ENCODE measurements around the gene RMND1.
"Not testable (repeated sequence)": the region's sequence is repeated elsewhere in the genome, so short reads cannot be mapped to it uniquely, and the experiment has no call there.

Gene RMND1

DNA sequence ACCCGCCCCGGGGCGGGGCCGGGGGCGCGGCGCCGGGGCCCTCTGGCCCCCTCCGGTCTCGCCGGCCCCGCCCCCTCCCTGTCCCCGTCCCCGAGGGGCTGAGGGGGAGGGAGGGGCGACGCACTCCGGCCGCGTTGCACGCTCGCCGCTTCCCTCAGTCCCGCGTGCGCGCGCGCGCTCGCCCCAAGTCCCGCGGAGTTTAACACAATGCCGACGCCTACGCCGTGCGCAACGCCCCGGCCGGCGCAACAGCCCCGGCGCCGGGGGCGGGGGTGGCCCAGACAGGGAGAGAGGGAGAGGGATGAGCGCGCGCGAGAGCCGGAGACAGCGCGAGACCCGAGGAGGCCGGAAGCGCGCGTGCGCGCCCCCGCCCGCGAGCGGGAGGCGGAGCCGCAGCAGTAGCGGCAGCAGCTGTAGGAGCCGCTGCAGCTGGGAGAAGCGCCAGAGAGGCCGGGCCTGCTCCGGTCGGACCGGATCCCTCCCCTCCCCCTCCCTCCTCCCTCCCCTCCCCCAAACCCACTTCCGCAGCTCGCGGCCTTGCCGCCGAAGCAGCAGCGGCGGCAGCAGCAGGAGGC is 61.6 kb downstream of the RMND1 start:
- DNase-seq (ENCODE audit: insufficient read length, low spot score) (peak; percentile 87), FAIRE-seq (peak; percentile 100)
- TF ChIP-seq TAF1 (IDR thresholded peaks at IDR 0.05; ENCODE audit: low read depth, low read length) (peak; percentile 89), POLR2A (IDR thresholded peaks at IDR 0.05; ENCODE audit: low read depth, low read length) (peak; percentile 54; the same call in 1 of the 2 replicates), POLR2AphosphoS5 (IDR thresholded peaks at IDR 0.05; ENCODE audit: low read depth, low read length) (peak; percentile 75; the same call in 1 of the 2 replicates), PAX5 (IDR thresholded peaks at IDR 0.05; ENCODE audit: insufficient read depth, low read length, severe bottlenecking) (peak; percentile 61), SPI1 (IDR thresholded peaks at IDR 0.05; ENCODE audit: low read depth, low read length) (0 out of 2 replicates have a peak, but pooled peaks have one; percentile 14), POU2F2 (IDR thresholded peaks at IDR 0.05; ENCODE audit: low read depth, low read length) (peak; percentile 40; the same call in 1 of the 2 replicates)

DNA sequence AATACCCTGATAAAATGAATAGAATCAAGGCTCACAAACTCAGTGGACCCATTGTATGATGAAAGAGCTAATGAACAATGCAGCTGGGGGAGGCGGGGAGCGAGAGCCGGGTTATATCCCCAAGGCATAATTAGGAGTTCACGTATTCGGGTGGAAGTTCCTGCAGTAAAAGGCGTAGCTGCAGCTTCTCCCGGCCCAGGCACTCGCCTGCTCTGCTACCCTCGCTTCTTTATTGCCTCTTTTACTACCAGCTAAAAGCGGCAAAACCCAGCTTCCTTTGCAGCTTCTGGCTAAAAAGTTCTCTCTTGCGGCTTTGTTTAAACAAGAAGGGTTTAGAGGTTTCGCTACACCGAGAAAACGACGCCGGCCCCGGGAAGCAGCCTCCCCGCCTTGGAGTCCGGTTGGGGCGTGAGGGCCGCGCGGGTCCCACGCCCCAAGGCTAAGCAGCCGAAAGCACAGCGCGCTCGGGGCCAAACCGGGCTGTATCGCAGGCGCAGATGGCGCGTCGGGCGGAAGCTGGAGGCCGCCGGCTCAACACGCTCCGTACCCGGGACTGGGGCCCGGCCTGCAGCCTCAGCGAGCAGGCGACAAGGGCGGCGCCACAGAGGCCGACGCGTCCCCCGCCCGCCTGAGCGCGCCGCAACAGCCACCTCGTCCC is 62.2 kb downstream of the RMND1 start:
- DNase-seq (ENCODE audit: insufficient read length, low spot score) (no peak), FAIRE-seq (no peak)
- no peak for TF ChIP-seq SPI1 (IDR thresholded peaks at IDR 0.05; ENCODE audit: low read depth, low read length)
- TF ChIP-seq PAX5 (IDR thresholded peaks at IDR 0.05; ENCODE audit: insufficient read depth, low read length, severe bottlenecking) = no peak
- TF ChIP-seq POLR2A (IDR thresholded peaks at IDR 0.05; ENCODE audit: low read depth, low read length) = peak; percentile 78
- peak; percentile 54; the same call in 1 of the 2 replicates for TF ChIP-seq POLR2AphosphoS5 (IDR thresholded peaks at IDR 0.05; ENCODE audit: low read depth, low read length)
- peak; percentile 83 for TF ChIP-seq TAF1 (IDR thresholded peaks at IDR 0.05; ENCODE audit: low read depth, low read length)
- TF ChIP-seq POU2F2 (IDR thresholded peaks at IDR 0.05; ENCODE audit: low read depth, low read length) = no peak

DNA sequence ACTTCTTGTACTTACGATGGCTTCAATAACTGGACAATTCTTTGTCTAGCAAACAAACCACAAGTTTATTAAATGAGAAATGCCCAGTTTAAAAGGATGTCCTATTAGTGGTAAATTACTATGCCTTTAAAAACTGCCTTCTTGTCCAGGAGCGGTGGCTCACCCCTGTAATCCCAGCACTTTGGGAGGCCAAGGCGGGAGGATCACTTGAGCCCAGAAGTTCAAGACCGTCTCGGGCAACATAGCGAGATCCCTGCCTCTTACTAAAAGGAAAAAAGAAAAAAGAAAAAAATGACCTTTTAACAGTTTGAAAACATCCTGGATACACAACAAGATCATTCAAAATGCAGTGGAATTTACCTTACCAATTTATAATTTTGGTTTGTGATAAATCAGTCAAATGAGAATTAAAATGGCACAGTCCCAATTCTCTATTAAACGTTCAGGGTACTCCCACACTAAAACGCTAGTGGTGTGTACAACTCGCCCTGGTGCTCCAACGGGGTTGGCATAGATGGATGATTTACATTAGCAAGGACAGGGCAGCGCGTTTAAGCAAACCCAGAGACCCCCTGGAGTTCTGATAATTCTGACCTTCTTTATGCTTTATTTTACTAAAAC is 62.8 kb downstream of the RMND1 start:
- DNase-seq (ENCODE audit: insufficient read length, low spot score) (no peak), FAIRE-seq (no peak)
- TF ChIP-seq TAF1 (IDR thresholded peaks at IDR 0.05; ENCODE audit: low read depth, low read length) = no peak

DNA sequence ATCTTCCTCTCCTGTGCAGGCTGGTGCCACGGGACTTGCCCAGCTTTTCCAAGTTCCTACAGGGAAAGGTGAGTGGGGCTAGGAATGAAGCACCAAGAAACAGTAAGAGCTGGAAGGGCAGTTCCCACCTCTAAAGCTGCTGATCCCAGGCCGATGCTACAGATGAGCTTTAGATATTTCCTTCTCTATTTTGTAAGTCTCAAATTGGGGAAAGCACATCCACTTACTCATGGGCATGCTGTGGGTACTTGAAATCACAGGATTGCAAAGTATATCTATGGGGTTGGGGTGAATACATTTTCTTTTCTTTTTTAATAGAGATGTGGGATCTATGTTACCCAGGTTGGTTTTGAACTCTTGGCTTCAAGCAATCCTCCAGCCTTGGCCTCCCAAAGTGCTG is 63.7 kb downstream of the RMND1 start:
- DNase-seq (ENCODE audit: insufficient read length, low spot score) (no peak), FAIRE-seq (no peak)
- TF ChIP-seq POU2F2 (IDR thresholded peaks at IDR 0.05; ENCODE audit: low read depth, low read length) (no peak), POLR2AphosphoS5 (IDR thresholded peaks at IDR 0.05; ENCODE audit: low read depth, low read length) (no peak), PAX5 (IDR thresholded peaks at IDR 0.05; ENCODE audit: insufficient read depth, low read length, severe bottlenecking) (no peak), POLR2A (IDR thresholded peaks at IDR 0.05; ENCODE audit: low read depth, low read length) (no peak), SPI1 (IDR thresholded peaks at IDR 0.05; ENCODE audit: low read depth, low read length) (no peak), TAF1 (IDR thresholded peaks at IDR 0.05; ENCODE audit: low read depth, low read length) (no peak)

DNA sequence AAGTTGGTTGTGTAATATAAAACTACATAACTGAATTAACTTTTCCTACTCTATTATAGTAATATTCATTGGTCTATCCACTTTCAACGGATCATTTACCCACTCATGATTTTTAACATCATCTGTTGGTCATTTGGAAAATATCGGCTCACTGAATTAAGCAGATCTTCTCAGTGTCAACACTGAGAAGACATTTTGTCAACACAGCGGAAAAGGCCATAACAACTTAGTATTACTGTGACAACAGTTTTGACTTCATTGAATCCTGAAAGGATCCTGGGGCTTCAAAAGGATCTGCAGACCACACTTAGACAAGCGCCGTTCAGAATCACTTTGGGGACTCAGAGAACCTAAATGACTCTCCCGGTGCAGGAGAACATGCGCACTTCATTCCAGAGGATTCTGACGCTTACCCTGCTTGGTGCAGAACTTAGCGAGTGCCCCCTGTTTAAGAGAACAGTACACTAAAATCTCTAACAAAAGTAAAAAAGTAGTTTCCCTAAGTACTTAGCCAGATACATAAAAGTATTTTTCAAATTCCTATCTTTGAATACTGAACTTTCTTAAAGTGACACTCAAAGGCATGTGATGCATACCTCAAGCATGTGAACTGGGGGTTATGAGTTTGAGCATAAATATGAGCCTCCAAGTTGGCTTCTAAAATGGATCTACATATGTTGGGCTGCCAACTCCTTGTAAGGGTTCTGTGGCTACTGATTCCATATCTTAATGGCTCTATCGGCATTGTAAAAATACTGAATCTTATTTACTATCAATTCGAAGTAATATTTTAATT is 64.6 kb downstream of the RMND1 start:
- FAIRE-seq (no peak), DNase-seq (ENCODE audit: insufficient read length, low spot score) (no peak)
- no peak for TF ChIP-seq POLR2A (IDR thresholded peaks at IDR 0.05; ENCODE audit: low read depth, low read length)
- no peak for TF ChIP-seq POLR2AphosphoS5 (IDR thresholded peaks at IDR 0.05; ENCODE audit: low read depth, low read length)
- TF ChIP-seq TAF1 (IDR thresholded peaks at IDR 0.05; ENCODE audit: low read depth, low read length) = no peak
- TF ChIP-seq SPI1 (IDR thresholded peaks at IDR 0.05; ENCODE audit: low read depth, low read length) = no peak
- TF ChIP-seq POU2F2 (IDR thresholded peaks at IDR 0.05; ENCODE audit: low read depth, low read length) = no peak
- TF ChIP-seq PAX5 (IDR thresholded peaks at IDR 0.05; ENCODE audit: insufficient read depth, low read length, severe bottlenecking) = no peak

DNA sequence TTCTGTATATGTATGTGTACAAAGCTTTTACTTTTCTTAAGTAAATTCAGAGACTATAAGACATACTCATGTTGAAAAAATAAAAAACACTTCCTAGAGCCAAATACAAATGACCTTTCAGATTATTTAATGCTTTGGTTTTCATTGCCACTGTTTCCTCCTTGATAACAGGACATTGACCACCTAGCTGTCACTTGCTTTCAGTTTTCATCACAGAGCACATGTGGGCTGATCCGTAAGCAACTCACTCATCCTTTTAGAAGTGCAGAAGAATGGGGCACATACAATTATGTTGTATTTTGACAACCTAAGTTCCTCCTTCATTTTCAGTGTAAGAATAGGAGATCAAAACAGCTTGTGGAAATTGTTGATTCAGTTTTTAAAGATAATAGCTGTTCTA is 66.7 kb downstream of the RMND1 start:
- TF ChIP-seq POLR2AphosphoS5 (IDR thresholded peaks at IDR 0.05; ENCODE audit: low read depth, low read length) = no peak
- no peak for TF ChIP-seq SPI1 (IDR thresholded peaks at IDR 0.05; ENCODE audit: low read depth, low read length)
- peak; percentile 90 for FAIRE-seq
- no peak for DNase-seq (ENCODE audit: insufficient read length, low spot score)

DNA sequence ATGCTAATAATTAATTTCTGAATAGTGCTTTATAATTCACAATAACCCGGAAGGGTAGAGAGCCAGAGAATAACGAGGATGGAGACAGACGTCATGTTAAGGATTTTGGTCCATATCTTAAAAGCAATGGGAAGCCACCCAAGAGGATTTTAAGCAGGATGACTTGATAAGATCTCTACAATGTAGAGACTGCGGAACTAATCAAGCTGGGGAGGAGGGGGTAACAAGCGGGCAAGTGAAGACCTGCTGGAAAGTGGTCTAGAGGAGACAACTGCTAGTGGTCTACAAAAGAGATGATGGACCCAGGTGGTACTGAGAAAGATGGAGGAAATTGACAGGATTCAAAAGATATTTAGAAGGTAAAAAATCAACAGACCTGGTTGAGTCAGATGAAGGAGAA is 67.8 kb downstream of the RMND1 start:
- DNase-seq (ENCODE audit: insufficient read length, low spot score) (no peak), FAIRE-seq (no peak)
- no peak for TF ChIP-seq SPI1 (IDR thresholded peaks at IDR 0.05; ENCODE audit: low read depth, low read length)
- TF ChIP-seq POLR2AphosphoS5 (IDR thresholded peaks at IDR 0.05; ENCODE audit: low read depth, low read length) = no peak
- no peak for TF ChIP-seq POU2F2 (IDR thresholded peaks at IDR 0.05; ENCODE audit: low read depth, low read length)
- TF ChIP-seq POLR2A (IDR thresholded peaks at IDR 0.05; ENCODE audit: low read depth, low read length) = no peak

DNA sequence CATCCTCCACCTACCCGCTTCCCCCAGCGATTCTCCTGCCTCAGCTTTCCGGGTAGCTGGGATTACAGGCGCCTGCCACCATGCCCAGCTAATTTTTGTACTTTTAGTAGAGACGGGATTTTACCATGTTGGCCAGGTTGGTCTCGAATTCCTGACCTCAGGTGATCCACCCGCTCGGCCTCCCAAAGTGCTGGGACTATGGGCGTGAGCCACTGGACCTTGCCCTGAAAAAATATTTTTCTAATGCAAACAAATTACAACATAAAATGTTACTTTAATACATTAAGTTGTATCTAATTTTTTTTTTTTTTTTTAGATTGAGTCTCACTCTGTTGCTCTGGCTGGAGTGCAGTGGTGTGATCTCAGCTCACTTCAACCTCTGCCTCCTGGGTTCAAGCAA is 69.3 kb downstream of the RMND1 start:
- not testable (repeated sequence) for FAIRE-seq; DNase-seq (ENCODE audit: insufficient read length, low spot score)

DNA sequence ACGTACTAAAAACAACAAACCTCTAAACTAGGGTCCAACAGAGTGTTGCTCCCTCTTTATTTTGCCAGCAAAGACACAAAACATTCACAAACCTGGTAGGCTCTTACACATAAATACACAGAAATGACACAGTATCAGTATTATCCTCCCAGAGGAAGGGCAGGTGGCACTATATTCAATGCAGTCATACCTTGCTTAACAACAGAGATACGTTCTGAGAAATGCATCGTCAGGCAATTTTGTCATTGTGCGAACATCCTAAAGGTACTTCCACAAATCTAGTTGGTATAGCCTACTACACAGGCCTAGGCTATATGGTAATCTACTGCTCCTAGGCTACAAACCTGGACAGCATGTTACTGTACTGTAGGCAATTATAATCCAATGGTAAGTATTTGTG is 70.2 kb downstream of the RMND1 start:
- FAIRE-seq (no peak), DNase-seq (ENCODE audit: insufficient read length, low spot score) (no peak)
- TF ChIP-seq POLR2AphosphoS5 (IDR thresholded peaks at IDR 0.05; ENCODE audit: low read depth, low read length) = no peak
- TF ChIP-seq POLR2A (IDR thresholded peaks at IDR 0.05; ENCODE audit: low read depth, low read length) = no peak
- TF ChIP-seq POU2F2 (IDR thresholded peaks at IDR 0.05; ENCODE audit: low read depth, low read length) = no peak
- TF ChIP-seq TAF1 (IDR thresholded peaks at IDR 0.05; ENCODE audit: low read depth, low read length) = no peak
- no peak for TF ChIP-seq SPI1 (IDR thresholded peaks at IDR 0.05; ENCODE audit: low read depth, low read length)
- no peak for TF ChIP-seq PAX5 (IDR thresholded peaks at IDR 0.05; ENCODE audit: insufficient read depth, low read length, severe bottlenecking)

DNA sequence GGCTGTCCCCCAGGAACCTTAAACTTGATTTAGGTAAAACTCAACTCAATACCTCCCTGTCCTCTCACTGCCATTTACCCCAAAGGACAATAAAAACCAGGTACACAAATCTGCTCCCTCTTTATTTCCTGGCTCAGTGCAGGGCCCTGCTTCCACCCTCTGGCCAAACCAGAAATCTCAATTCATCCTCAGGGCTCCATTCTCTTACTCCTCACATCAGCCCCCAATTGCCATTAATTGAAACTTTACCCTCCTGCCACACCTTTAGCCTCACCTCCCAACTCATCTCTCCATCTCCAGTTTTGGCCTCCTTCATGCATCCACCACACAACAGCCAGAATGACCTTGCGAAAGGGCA is 71.1 kb downstream of the RMND1 start:
- DNase-seq (ENCODE audit: insufficient read length, low spot score) (no peak), FAIRE-seq (no peak)
- TF ChIP-seq PAX5 (IDR thresholded peaks at IDR 0.05; ENCODE audit: insufficient read depth, low read length, severe bottlenecking) = no peak
- no peak for TF ChIP-seq POLR2AphosphoS5 (IDR thresholded peaks at IDR 0.05; ENCODE audit: low read depth, low read length)
- no peak for TF ChIP-seq SPI1 (IDR thresholded peaks at IDR 0.05; ENCODE audit: low read depth, low read length)
- no peak for TF ChIP-seq POU2F2 (IDR thresholded peaks at IDR 0.05; ENCODE audit: low read depth, low read length)
- no peak for TF ChIP-seq TAF1 (IDR thresholded peaks at IDR 0.05; ENCODE audit: low read depth, low read length)
- TF ChIP-seq POLR2A (IDR thresholded peaks at IDR 0.05; ENCODE audit: low read depth, low read length) = no peak

Data from GM12891 (cell line).